Calu3 (cell line): ENCODE results near the gene SPNS2. TPM values are rescaled to one million over a fixed set of nuclear protein-coding genes. Genes with fewer than 3 reads are reported as not detected.
"Not testable (repeated sequence)": the region's sequence is repeated elsewhere in the genome, so short reads cannot be mapped to it uniquely, and the experiment has no call there.

Experiments
- BruUV-seq: library from RNA; stranded (reverse); fragments of 400-500 nt; replicated peaks from 2 replicates; lab custom pipeline; 2021; lab: Mats Ljungman, UMichigan
- CTCF ChIA-PET: fragments of 300-600 bp; sonication (Branson Sonifier 250); formaldehyde crosslinking; loops from one replicate; lab custom pipeline; 2022; ENCODE audit warnings: antibody characterized with exemption; lab: Charles Lee
- DNase-seq: peaks from one replicate; pipeline ENCODE4 v3.0.0; 2022
- H3K27ac Mint-ChIP-seq: one replicate; pipeline ENCODE4 v1.8.0; 2022; ENCODE audit warnings: mixed read lengths; ENCODE audit not compliant: unreplicated experiment
- H3K27me3 Mint-ChIP-seq: one replicate; pipeline ENCODE4 v1.8.0; 2022; ENCODE audit warnings: mixed read lengths; ENCODE audit not compliant: unreplicated experiment
- H3K36me3 Mint-ChIP-seq: one replicate; pipeline ENCODE4 v1.8.0; 2022; ENCODE audit warnings: mild to moderate bottlenecking, moderate library complexity, mixed read lengths; ENCODE audit not compliant: insufficient read depth, unreplicated experiment
- H3K4me1 Mint-ChIP-seq: one replicate; pipeline ENCODE4 v1.8.0; 2022; ENCODE audit warnings: mild to moderate bottlenecking, low read depth, mixed read lengths; ENCODE audit not compliant: unreplicated experiment
- H3K4me3 Mint-ChIP-seq: one replicate; pipeline ENCODE4 v1.8.0; 2022; ENCODE audit warnings: mild to moderate bottlenecking, low read depth, moderate library complexity, mixed read lengths; ENCODE audit not compliant: unreplicated experiment
- H3K9me3 Mint-ChIP-seq: one replicate; pipeline ENCODE4 v1.8.0; 2022; ENCODE audit warnings: low read depth, mixed read lengths; ENCODE audit not compliant: unreplicated experiment
- CTCF ChIP-seq: fragments of 200-600 bp; IDR thresholded peaks from one replicate; pipeline ENCODE4 v1.8.0; 2022; ENCODE audit warnings: antibody characterized with exemption; ENCODE audit not compliant: unreplicated experiment
- intact Hi-C: fragments of 100-400 bp; cut with micrococcal nuclease; formaldehyde crosslinking; loops from one replicate; pipeline ENCODE4 v1.10.0; 2022; ENCODE audit not compliant: unreplicated experiment
- total RNA-seq: library from RNA; stranded (reverse); gene quantifications from 2 replicates; pipeline ENCODE4 v1.2.3, GENCODE V29; 2022

Gene SPNS2
- total RNA-seq, 1 experiment from 2014 or later = 63.4 TPM

- no peak for DNase-seq
- CTCF ChIA-PET = interaction anchor here (0.5 kb wide), 1 partner anchor 82 kb away, joined by 4 read pairs; no protein-coding TSS in a partner anchor
- Mint-ChIP-seq H3K27me3 (peaks cover 28% of the 10 kb centered on the region), H3K4me1 (no peaks in the 10 kb centered on the region), H3K36me3 (no peaks in the 10 kb centered on the region), H3K4me3 (no peak overlapping the region), H3K27ac (no peak overlapping the region), H3K9me3 (no peaks in the 10 kb centered on the region)
- TF ChIP-seq CTCF = no peak
- intact Hi-C loops = no loop called here
- no TSS peak for BruUV-seq
Measured at GRCh38 chr17:4574448-4575045, 75.9 kb downstream of the SPNS2 start.

- BruUV-seq = no TSS peak
- Mint-ChIP-seq H3K9me3 (no peaks in the 10 kb centered on the region), H3K27me3 (peaks cover 33% of the 10 kb centered on the region), H3K27ac (no peak overlapping the region), H3K4me3 (no peak overlapping the region), H3K4me1 (no peaks in the 10 kb centered on the region), H3K36me3 (no peaks in the 10 kb centered on the region)
- TF ChIP-seq CTCF = no peak
- no peak for DNase-seq
- intact Hi-C loops = no loop called here
- CTCF ChIA-PET = interaction anchor here (1.5 kb wide), 1 partner anchor 9 kb away, joined by 4 read pairs; no protein-coding TSS in a partner anchor
Measured at GRCh38 chr17:4576161-4576558, 77.5 kb downstream of the SPNS2 start.

GRCh38 chr17:4576729-4577322, 78.1 kb downstream of the SPNS2 start:
- CTCF ChIA-PET = interaction anchor here (1.5 kb wide), 1 partner anchor 10 kb away, joined by 4 read pairs; no protein-coding TSS in a partner anchor
- intact Hi-C loops = no loop called here
- Mint-ChIP-seq H3K27ac (no peak overlapping the region), H3K9me3 (no peaks in the 10 kb centered on the region), H3K36me3 (peaks cover 5% of the 10 kb centered on the region), H3K27me3 (peaks cover 40% of the 10 kb centered on the region), H3K4me3 (no peak overlapping the region), H3K4me1 (no peaks in the 10 kb centered on the region)
- no peak for TF ChIP-seq CTCF
- BruUV-seq = no TSS peak
- no peak for DNase-seq

GRCh38 chr17:4577386-4577993, 78.8 kb downstream of the SPNS2 start:
- H3K4me3 Mint-ChIP-seq = no peak overlapping the region
- H3K4me1 Mint-ChIP-seq = no peaks in the 10 kb centered on the region
- no peak for DNase-seq
- no peak overlapping the region for H3K27ac Mint-ChIP-seq
- no TSS peak for BruUV-seq
- peaks cover 5% of the 10 kb centered on the region for H3K36me3 Mint-ChIP-seq
- TF ChIP-seq CTCF = no peak
- CTCF ChIA-PET = interaction anchor here (1.5 kb wide), 1 partner anchor 10 kb away, joined by 4 read pairs; no protein-coding TSS in a partner anchor
- intact Hi-C loops = no loop called here
- peaks cover 47% of the 10 kb centered on the region for H3K27me3 Mint-ChIP-seq
- no peaks in the 10 kb centered on the region for H3K9me3 Mint-ChIP-seq

GRCh38 chr17:4578349-4578748, 79.7 kb downstream of the SPNS2 start:
- H3K9me3 Mint-ChIP-seq, BruUV-seq, H3K4me3 Mint-ChIP-seq, H3K36me3 Mint-ChIP-seq, intact Hi-C loops, H3K27ac Mint-ChIP-seq, DNase-seq, H3K4me1 Mint-ChIP-seq, CTCF ChIA-PET: not testable (repeated sequence)
- H3K27me3 Mint-ChIP-seq = peaks cover 55% of the 10 kb centered on the region
